D721Med (cell line): ENCODE data around the gene RAP1B.
A peak's percentile ranks its signal among the peaks of the same experiment; 100 is the strongest.
"Not testable (repeated sequence)": the region's sequence is repeated elsewhere in the genome, so short reads cannot be mapped to it uniquely, and the experiment has no call there.

Experiments used
- DNase-seq: peaks from one replicate; pipeline ENCODE4 v3.0.0; 2011; ENCODE audit warnings: low spot score; ENCODE audit not compliant: insufficient read length
- FAIRE-seq: peaks from 2 replicates; lab custom pipeline; 2011; peaks lifted over from hg19 to GRCh38; lab: Jason Lieb, UNC
- CTCF ChIP-seq: IDR thresholded peaks from 2 replicates; pipeline ENCODE4 v1.5.1; 2012; ENCODE audit warnings: mild to moderate bottlenecking, control low read depth; ENCODE audit not compliant: insufficient read depth; ENCODE audit errors: missing control alignments

RAP1B gene

GRCh38 chr12:68632486-68632885 lies 21.8 kb downstream of the RAP1B start:
- no peak for TF ChIP-seq CTCF
- FAIRE-seq (no peak), DNase-seq (no peak)

- DNase-seq = no peak
- no peak for FAIRE-seq
- TF ChIP-seq CTCF = no peak
Observed at GRCh38 chr12:68633614-68634558, 23.2 kb downstream of the RAP1B start.

GRCh38 chr12:68636268-68636667 lies 25.6 kb downstream of the RAP1B start:
- no peak for TF ChIP-seq CTCF
- DNase-seq = no peak
- FAIRE-seq = no peak

- not testable (repeated sequence) for FAIRE-seq, DNase-seq
Observed at GRCh38 chr12:68637439-68637838, 26.7 kb downstream of the RAP1B start.

- DNase-seq (no peak), FAIRE-seq (no peak)
- no peak for TF ChIP-seq CTCF
Observed at GRCh38 chr12:68638171-68638570, 27.5 kb downstream of the RAP1B start.

- no peak for DNase-seq
- no peak for TF ChIP-seq CTCF
- no peak for FAIRE-seq
Observed at GRCh38 chr12:68638721-68639395, 28.2 kb downstream of the RAP1B start.

- FAIRE-seq = peak; percentile 25
- DNase-seq = no peak
- no peak for TF ChIP-seq CTCF
Observed at GRCh38 chr12:68639396-68639767, 28.7 kb downstream of the RAP1B start.
